Fibroblast of pulmonary artery (primary cell): Measurements from ENCODE around the gene NUDCD3.

Source experiments
- DNase-seq: peaks from one replicate; pipeline ENCODE4 v3.0.0-alpha.2; 2010; ENCODE audit warnings: low read depth
- H3K4me3 ChIP-seq: replicated peaks from 2 replicates; pipeline ENCODE4 v1.5.1; 2011; ENCODE audit warnings: low read depth, mild to moderate bottlenecking, control low read depth, low read length, moderate library complexity
- TF ChIP-seq, protein P1 (sequence below): IDR thresholded peaks from 2 replicates; pipeline ENCODE4 v1.5.1; 2011; ENCODE audit warnings: mild to moderate bottlenecking, control low read depth, low read length, inconsistent platforms; ENCODE audit errors: missing control alignments

The NUDCD3 gene

DNA sequence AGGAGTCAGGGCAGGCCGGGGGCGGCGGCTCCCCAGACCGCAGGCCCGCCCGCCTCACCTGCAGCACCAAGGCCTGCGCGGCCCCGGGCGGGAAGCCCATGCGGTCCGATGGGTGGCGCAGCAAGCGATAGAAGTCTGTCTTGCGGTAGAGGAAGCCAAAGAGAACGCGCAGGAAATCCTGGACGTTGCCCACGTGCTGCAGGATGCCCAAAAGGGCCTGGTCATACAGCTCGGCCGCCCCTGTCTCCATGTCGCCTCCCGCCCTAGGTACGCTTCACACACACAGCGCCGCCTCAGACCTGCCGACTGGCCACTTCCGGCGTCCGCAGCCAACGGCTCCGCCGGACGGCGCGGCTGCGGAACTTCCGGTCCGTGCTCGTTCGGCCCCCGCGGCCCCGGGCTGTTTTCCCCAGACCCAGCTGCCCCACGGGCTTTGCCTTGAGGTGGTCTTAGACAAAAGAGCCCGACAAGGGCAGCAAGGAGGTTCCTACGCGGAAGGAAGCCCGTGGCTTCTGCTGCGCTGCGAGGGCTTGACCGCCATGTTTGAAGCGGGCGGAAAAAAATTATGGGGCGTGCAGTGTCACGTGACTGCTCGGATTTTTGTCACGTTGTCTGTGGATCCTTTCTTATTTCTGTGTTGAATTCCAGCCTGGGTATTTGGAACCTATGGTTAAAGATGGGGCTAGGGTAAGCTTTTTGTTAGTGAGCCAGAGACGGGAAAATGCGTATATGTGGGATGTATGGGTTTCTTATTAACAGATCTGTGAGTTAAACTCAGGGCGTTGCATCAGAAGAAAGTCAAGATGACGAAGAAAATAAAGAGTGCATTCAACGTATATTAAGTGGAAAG lies at the start of gene NUDCD3:
Gene NUDCD3, minus strand, starts transcription at position 308 of the 850 bp plus-strand sequence. Its CDS starts 58 bp downstream, at position 250.
- H3K4me3 ChIP-seq, result peak within 1 kb of the TSS; percentile 81
- TF ChIP-seq, protein P1, sequence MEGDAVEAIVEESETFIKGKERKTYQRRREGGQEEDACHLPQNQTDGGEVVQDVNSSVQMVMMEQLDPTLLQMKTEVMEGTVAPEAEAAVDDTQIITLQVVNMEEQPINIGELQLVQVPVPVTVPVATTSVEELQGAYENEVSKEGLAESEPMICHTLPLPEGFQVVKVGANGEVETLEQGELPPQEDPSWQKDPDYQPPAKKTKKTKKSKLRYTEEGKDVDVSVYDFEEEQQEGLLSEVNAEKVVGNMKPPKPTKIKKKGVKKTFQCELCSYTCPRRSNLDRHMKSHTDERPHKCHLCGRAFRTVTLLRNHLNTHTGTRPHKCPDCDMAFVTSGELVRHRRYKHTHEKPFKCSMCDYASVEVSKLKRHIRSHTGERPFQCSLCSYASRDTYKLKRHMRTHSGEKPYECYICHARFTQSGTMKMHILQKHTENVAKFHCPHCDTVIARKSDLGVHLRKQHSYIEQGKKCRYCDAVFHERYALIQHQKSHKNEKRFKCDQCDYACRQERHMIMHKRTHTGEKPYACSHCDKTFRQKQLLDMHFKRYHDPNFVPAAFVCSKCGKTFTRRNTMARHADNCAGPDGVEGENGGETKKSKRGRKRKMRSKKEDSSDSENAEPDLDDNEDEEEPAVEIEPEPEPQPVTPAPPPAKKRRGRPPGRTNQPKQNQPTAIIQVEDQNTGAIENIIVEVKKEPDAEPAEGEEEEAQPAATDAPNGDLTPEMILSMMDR, result no peak
- DNase-seq, result peak; percentile 87

DNA sequence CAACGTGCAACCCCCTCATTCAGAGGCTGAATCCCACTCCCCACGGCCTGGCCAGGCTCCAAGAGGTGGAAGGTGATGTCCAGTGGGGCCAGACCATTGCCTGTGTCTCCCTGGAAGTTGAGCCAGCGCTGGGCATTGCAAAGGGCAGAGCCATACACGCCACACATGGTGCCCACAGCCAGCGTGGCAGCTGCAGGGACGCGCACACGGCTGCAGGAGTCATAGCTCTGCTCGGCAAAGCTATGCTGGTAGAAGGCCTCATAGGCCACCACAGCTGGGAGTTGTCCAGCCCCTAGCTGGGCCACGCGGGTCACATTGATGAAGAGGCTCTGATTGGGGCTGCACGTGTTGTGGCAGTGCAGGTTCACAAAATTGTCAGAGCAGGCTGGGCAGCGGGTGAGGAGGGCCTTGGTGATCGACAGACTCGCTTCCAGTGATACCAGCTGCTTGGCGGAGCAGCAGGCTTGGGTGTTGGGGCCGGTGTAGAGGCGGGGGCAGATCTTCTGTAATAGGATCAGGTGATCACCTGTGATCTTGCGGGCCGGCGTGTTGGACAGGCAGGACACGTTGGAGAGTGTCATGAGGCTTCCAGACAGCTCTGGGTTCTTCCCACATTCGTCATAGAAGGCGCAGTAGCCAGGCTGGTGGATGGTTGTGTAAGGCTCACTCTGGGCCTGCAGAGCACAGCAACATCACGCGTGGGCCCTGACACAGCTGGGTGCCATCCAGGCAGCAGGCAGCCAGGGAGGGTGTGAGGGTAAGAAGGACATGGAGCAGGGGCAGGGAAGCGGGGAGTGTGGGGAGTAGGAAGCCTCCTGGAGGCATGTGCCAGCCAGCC lies 49.4 kb upstream of the NUDCD3 start:
- DNase-seq, result no peak
- H3K4me3 ChIP-seq, result no peak overlapping the region
- TF ChIP-seq, protein P1, result no peak

DNA sequence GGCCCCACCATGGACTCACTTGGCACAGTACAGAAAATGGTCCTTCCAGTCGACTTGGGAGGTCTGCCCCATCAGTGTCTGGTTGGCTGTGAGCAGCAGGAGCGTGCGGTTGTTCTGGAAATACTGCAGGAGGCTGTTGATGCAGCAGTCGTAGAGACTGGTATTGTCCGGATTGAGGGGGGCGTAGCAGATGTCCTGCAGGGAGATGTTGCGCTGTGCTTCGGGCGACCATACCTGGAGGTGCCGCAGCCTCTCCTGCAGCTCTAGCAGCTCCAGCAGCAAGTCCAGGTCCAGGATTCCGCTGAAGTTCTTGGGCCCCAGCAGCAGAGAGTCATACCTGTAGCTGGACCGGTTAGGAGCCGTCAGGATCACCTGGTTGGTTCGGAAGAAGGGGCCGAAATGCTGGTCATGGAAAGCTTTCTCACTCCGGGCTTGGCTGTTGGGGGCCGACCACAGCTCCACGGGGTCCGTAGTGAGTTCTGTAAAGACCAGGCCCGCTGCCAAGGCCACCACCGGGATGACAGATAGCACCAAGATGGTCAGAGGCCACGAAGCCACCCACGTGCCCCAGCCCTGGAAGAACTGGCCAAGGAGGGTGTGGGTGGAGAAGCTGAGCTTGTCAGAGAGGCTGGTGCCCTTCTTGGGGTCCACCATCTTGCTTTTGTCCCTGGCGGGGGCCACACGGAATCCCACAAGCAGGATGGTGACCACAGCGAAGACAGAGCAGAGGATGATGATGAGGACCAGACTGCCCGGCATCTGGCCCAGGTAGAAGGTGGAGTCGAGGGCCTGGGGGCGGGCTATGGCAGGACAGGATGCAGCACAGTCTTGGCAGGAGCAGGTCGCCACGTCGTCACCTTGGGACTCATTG lies 48.6 kb upstream of the NUDCD3 start:
- TF ChIP-seq, protein P1, result no peak
- no peak for DNase-seq
- no peak overlapping the region for H3K4me3 ChIP-seq

DNA sequence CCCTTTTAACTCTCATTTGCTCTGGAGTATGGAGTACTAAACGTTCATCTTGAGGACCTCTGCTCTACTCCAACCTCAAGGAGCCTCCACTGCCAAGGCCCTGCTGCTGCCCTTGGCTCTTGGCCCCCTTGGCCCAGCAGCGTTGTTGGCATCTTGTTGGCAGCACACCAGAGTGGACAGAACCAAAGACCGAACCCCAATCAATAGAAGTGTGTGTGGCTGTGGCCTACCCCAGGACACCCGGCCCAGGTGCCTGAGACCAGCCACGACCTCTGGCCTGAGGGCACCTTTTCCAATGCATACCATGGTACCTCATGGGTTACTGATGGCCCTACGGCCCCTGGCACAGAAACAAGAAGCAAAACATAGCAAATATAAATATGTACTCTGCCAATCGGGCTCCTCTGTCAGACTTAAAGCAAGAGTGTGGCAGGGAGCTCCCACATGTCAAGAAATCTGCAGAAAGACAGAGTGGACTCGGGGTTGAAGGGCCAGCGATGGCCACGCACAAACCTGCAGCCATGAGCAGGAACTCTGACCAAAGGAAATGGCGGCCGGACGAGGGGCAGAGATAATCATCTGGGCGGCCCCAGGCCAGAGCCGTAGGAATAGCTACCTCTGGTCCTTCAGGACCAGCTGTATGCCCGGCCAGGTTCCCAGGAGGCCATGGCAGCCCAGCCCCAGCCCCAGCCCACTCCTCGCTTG lies 47.8 kb upstream of the NUDCD3 start:
- DNase-seq, result no peak
- no peak overlapping the region for H3K4me3 ChIP-seq
- TF ChIP-seq, protein P1, result no peak

DNA sequence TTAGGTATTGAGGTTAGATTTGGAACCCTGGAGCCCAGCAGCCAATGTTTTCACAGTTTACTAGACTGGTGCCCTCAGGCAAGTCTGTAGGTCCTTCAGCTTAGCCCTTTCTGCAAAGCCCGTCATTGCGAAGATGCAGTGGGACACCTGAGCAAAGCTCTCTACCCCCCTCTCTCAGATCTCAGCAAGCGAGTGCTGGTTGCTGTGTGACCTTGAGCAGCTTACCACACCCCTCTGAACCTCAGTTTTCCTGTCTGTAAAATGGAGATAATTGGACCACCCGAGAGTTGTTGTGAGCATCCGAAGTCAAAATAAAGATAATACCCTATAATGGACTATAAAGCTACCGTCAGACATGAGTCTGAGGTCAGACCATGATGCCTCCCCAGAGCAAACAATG lies 47.0 kb upstream of the NUDCD3 start:
- TF ChIP-seq, protein P1, result no peak
- H3K4me3 ChIP-seq, result no peak overlapping the region
- DNase-seq, result no peak

DNA sequence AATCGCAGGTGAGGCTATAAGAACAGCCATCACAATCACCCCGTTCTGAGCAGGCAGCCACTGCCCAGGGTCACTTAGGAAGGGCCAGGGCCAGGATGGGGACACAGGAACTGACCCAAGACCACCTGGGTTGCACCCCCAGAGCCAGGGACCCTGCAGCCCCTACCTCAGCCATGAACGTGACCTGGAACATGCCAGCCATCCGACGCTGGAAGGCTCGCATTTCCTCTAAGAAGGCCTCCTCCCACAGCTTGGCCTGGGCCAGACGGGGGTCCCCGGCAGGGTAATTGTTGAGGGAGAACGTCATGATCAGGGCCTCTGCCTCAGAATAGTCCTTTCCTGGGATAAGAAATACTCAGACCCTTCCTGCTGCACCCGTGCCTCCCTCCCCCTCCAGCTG lies 45.6 kb upstream of the NUDCD3 start:
- TF ChIP-seq, protein P1, result no peak
- no peak overlapping the region for H3K4me3 ChIP-seq
- no peak for DNase-seq
